K562 (cell line): ENCODE data around the gene GLI1. TPM values are rescaled to one million over a fixed set of nuclear protein-coding genes. Genes with fewer than 3 reads are reported as not detected.

Source experiments
- ETV5 ChIP-seq: sonication (generic); formaldehyde crosslinking; IDR thresholded peaks from 2 replicates; pipeline ENCODE4 v1.4.0; 2020; ENCODE audit warnings: low read depth, mild to moderate bottlenecking, missing genetic modification reagents
- FOSL1 ChIP-seq: fragments of 200-800 bp; sonication (Bioruptor generic); conservative IDR thresholded peaks from 2 replicates; pipeline ENCODE4 v1.6.1; 2016; ENCODE audit warnings: missing genetic modification characterization, missing compliant biosample characterization
- IRF9 ChIP-seq: fragments of 450-650 bp; IDR thresholded peaks from 2 replicates; pipeline ENCODE4 v1.6.1; 2016; ENCODE audit warnings: missing biosample characterization, missing genetic modification characterization
- L3MBTL2 ChIP-seq: fragments of 450-650 bp; IDR thresholded peaks from 2 replicates; pipeline ENCODE4 v1.6.1; 2016; ENCODE audit warnings: mild to moderate bottlenecking, moderate library complexity
- MYC ChIP-seq, 2 experiments: fragments of 250-450 bp in 1 of 2; sonication (Bioruptor Pico) in 1 of 2; IDR thresholded peaks; 2 replicates each; pipeline versions ENCODE4 v1.5.1 to v1.6.1; 2012 to 2021; ENCODE audit warnings: low read depth in 2 of 2, borderline replicate concordance in 1 of 2, improper control_type of control experiment in 1 of 2, low read length in 1 of 2, mild to moderate bottlenecking in 1 of 2, moderate library complexity in 1 of 2
- NR2F6 ChIP-seq: fragments of 450-650 bp; formaldehyde crosslinking; IDR thresholded peaks from 2 replicates; pipeline ENCODE4 v1.4.0; 2020; ENCODE audit warnings: mild to moderate bottlenecking
- NR4A1 ChIP-seq, 2 experiments: fragments of 250-450 bp in 1 of 2; fragments of 450-650 bp in 1 of 2; sonication (Bioruptor Pico) in 1 of 2; IDR thresholded peaks; 2 replicates each; pipeline versions ENCODE4 v1.4.0 to v1.6.1; 2016 to 2020; ENCODE audit warnings: mild to moderate bottlenecking in 2 of 2, missing compliant biosample characterization in 1 of 2, missing genetic modification characterization in 1 of 2, moderate library complexity in 1 of 2
- POLR2AphosphoS5 ChIP-seq: IDR thresholded peaks from 2 replicates; pipeline ENCODE4 v1.6.1; 2011; ENCODE audit warnings: mild to moderate bottlenecking, low read depth, low read length, moderate library complexity; ENCODE audit not compliant: control insufficient read depth, insufficient read depth
- SAFB ChIP-seq: fragments of 200-400 bp; formaldehyde crosslinking; IDR thresholded peaks from 2 replicates; pipeline ENCODE4 v1.6.1; 2017; ENCODE audit warnings: low read depth, low read length, borderline replicate concordance
- SRSF3 ChIP-seq: fragments of 200-400 bp; formaldehyde crosslinking; IDR thresholded peaks from 2 replicates; pipeline ENCODE4 v1.6.1; 2016; ENCODE audit warnings: mild to moderate bottlenecking, low read length, moderate library complexity; ENCODE audit not compliant: insufficient read depth
- TEAD2 ChIP-seq: fragments of 450-650 bp; IDR thresholded peaks from 2 replicates; pipeline ENCODE4 v1.6.1; 2016; ENCODE audit warnings: missing genetic modification characterization, control low read depth, missing compliant biosample characterization
- THRA ChIP-seq: fragments of 450-650 bp; IDR thresholded peaks from 2 replicates; pipeline ENCODE4 v1.6.1; 2017; ENCODE audit warnings: mild to moderate bottlenecking, moderate library complexity
- ZBTB49 ChIP-seq: sonication (generic); formaldehyde crosslinking; IDR thresholded peaks from 2 replicates; pipeline ENCODE4 v1.8.0; 2022; ENCODE audit warnings: missing genetic modification reagents, mild to moderate bottlenecking, borderline replicate concordance
- ZNF263 ChIP-seq: sonication (generic); formaldehyde crosslinking; IDR thresholded peaks from 2 replicates; pipeline ENCODE4 v1.8.0; 2022; ENCODE audit warnings: mild to moderate bottlenecking, missing genetic modification reagents, borderline replicate concordance
- ZNF347 ChIP-seq: fragments of 450-650 bp; formaldehyde crosslinking; IDR thresholded peaks from 2 replicates; pipeline ENCODE4 v1.4.0; 2020; ENCODE audit warnings: low read depth, mild to moderate bottlenecking, moderate library complexity
- ZNF561 ChIP-seq: fragments of 450-650 bp; formaldehyde crosslinking; conservative IDR thresholded peaks from 2 replicates; pipeline ENCODE4 v1.4.0; 2020; ENCODE audit warnings: mild to moderate bottlenecking, moderate library complexity
- ZNF644 ChIP-seq: fragments of 200-800 bp; sonication (Bioruptor generic); IDR thresholded peaks from 2 replicates; pipeline ENCODE4 v1.6.1; 2016; ENCODE audit warnings: low read depth, missing genetic modification characterization, missing compliant biosample characterization
- ZNF766 ChIP-seq: fragments of 200-800 bp; sonication (Bioruptor generic); conservative IDR thresholded peaks from 2 replicates; pipeline ENCODE4 v1.6.1; 2016; ENCODE audit warnings: missing genetic modification characterization, missing compliant biosample characterization
- polyA plus RNA-seq, 8 experiments: library from polyadenylated mRNA; depleted of rRNA in 4 of 8; stranded (reverse) in 5 of 8; unstranded in 3 of 8; fragments of >200 nt; fragmentation: Nextera tagmentation in 2 of 8; fragmentation: Illumina TruSeq in 1 of 8; extraction: Ambion mirVana in 2 of 8; extraction: Trizol in 1 of 8; gene quantifications; 2 replicates each; pipeline versions ENCODE4 v1.2.1 to v1.2.3, GENCODE V29; 2011 to 2014; ENCODE audit warnings: inconsistent platforms in 1 of 8, missing spikeins in 1 of 8
- total RNA-seq, 7 experiments: library from RNA; depleted of rRNA in 6 of 7; stranded (reverse); fragments of >200 nt in 6 of 7; fragmentation: Illumina TruSeq in 2 of 7; extraction: Trizol in 2 of 7; gene quantifications; 2 replicates each; pipeline versions ENCODE4 v1.2.1 to v1.2.3, GENCODE V29; 2011 to 2021; ENCODE audit warnings: low replicate concordance in 1 of 7

GLI1 gene
- total and polyA plus RNA-seq, 9 of the 15 experiments (the other 6 are each of a cell fraction or from before 2014, with no cell fraction given), result 0.24 to 3.7 (median 0.61) TPM

GRCh38 chr12:57454566-57455373, 4.8 kb upstream of the GLI1 start, which contains the start of gene INHBE (continued):
- no peak for TF ChIP-seq NR4A1 (CRISPR knock-in tag; IDR thresholded peaks at IDR 0.05)
- TF ChIP-seq NR4A1 (tag; IDR thresholded peaks at IDR 0.05), result peak; percentile 87
- no peak for TF ChIP-seq THRA
- TF ChIP-seq TEAD2 (tag), result peak; percentile 49; the same call in 1 of the 2 replicates
- TF ChIP-seq ZNF347 (CRISPR knock-in tag), result no peak
- peak; percentile 99 for TF ChIP-seq MYC (IDR thresholded peaks at IDR 0.05; ENCODE audit: low read depth, low read length)
- peak; percentile 93 for TF ChIP-seq MYC (CRISPR knock-in tag; IDR thresholded peaks at IDR 0.05; ENCODE audit: borderline replicate concordance, low read depth)
- peak; percentile 48; the same call in 1 of the 2 replicates for TF ChIP-seq FOSL1 (tag)
- peak; percentile 74; the same call in 1 of the 2 replicates for TF ChIP-seq ZNF644 (tag)
- TF ChIP-seq ETV5 (CRISPR knock-in tag), result no peak
- TF ChIP-seq ZNF766 (CRISPR knock-in tag), result peak; percentile 80
- 0 out of 2 replicates have a peak, but pooled peaks have one; percentile 24 for TF ChIP-seq ZNF561
- peak; percentile 90 for TF ChIP-seq IRF9 (tag)
- TF ChIP-seq L3MBTL2, result peak; percentile 71
- TF ChIP-seq NR2F6 (CRISPR knock-in tag), result 0 out of 2 replicates have a peak, but pooled peaks have one; percentile 55
- TF ChIP-seq ZNF263, result 0 out of 2 replicates have a peak, but pooled peaks have one; percentile 8
- no peak for TF ChIP-seq SAFB
- 0 out of 2 replicates have a peak, but pooled peaks have one; percentile 21 for TF ChIP-seq POLR2AphosphoS5
- TF ChIP-seq ZBTB49 (CRISPR knock-in tag), result no peak
- peak; percentile 89; the same call in 1 of the 2 replicates for TF ChIP-seq SRSF3
